Mesodermal cell (in vitro differentiated cells): Measurements from ENCODE around the gene SFRP4.

Experiments
- H3K27ac ChIP-seq: 2 replicates; pipeline ENCODE4 v1.7.0; 2013; ENCODE audit warnings: mild to moderate bottlenecking, low read depth, low read length, moderate library complexity; ENCODE audit not compliant: severe bottlenecking
- H3K36me3 ChIP-seq: 2 replicates; pipeline ENCODE4 v1.7.1; 2013; ENCODE audit warnings: mild to moderate bottlenecking, low read length, moderate library complexity; ENCODE audit not compliant: control insufficient read depth, insufficient read depth
- H3K4me1 ChIP-seq: one replicate; pipeline ENCODE4 v1.7.1; 2013; ENCODE audit warnings: mild to moderate bottlenecking, low read length; ENCODE audit not compliant: insufficient read depth, control insufficient read depth, poor library complexity, severe bottlenecking
- H3K4me3 ChIP-seq: 2 replicates; pipeline ENCODE4 v1.7.0; 2013; ENCODE audit warnings: low read length, control low read depth, mild to moderate bottlenecking; ENCODE audit not compliant: insufficient read depth, poor library complexity, severe bottlenecking; ENCODE audit errors: extremely low read depth
- H3K9me3 ChIP-seq: 2 replicates; pipeline ENCODE4 v1.7.1; 2013; ENCODE audit warnings: mild to moderate bottlenecking, low read length, moderate library complexity; ENCODE audit not compliant: control insufficient read depth
- WGBS, 2 experiments: methylation state at CpG; one replicate each; pipeline ENCODE4 v1.1.5; 2013; ENCODE audit warnings: missing lambda C conversion rate in 2 of 2; ENCODE audit not compliant: insufficient coverage in 2 of 2; 5-methylcytosine and 5-hydroxymethylcytosine counted together

Gene SFRP4

GRCh38 chr7:37924491-37925041, 7.9 kb upstream of the SFRP4 start:
- no peak overlapping the region for H3K4me3 ChIP-seq
- WGBS, 2 experiments = 92% methylated on average over 1 of the region's 3 CpGs
- no peaks in the 10 kb centered on the region for H3K4me1 ChIP-seq
- H3K27ac ChIP-seq = no peak overlapping the region
- peaks cover 4% of the 10 kb centered on the region for H3K36me3 ChIP-seq
- peaks cover 7% of the 10 kb centered on the region for H3K9me3 ChIP-seq

GRCh38 chr7:37923996-37924395, 7.4 kb upstream of the SFRP4 start:
- Histone ChIP-seq H3K4me1 (no peaks in the 10 kb centered on the region), H3K27ac (no peak overlapping the region), H3K36me3 (peaks cover 4% of the 10 kb centered on the region), H3K9me3 (peaks cover 7% of the 10 kb centered on the region), H3K4me3 (no peak overlapping the region)
- 89% methylated on average over 1 of the region's 1 CpG; no CpG with 5 or more reads in 1 of the 2 experiments for WGBS, 2 experiments

GRCh38 chr7:37921876-37922275, 5.3 kb upstream of the SFRP4 start:
- WGBS, 2 experiments = 71 to 95% methylated on average over 2 of the region's 4 CpGs

GRCh38 chr7:37920849-37921805, 4.5 kb upstream of the SFRP4 start:
- 0% methylated on average over 40 to 45 of the region's 63 CpGs for WGBS, 2 experiments
- peak overlapping the region; percentile 60 for H3K4me3 ChIP-seq
- no peaks in the 10 kb centered on the region for H3K4me1 ChIP-seq
- H3K36me3 ChIP-seq = peaks cover 4% of the 10 kb centered on the region
- peaks cover 7% of the 10 kb centered on the region for H3K9me3 ChIP-seq
- peak overlapping the region; percentile 52 for H3K27ac ChIP-seq

More at GRCh38 chr7:37921876-37922275, 5.3 kb upstream of the SFRP4 start:
- H3K27ac ChIP-seq = no peak overlapping the region
- no peaks in the 10 kb centered on the region for H3K4me1 ChIP-seq
- H3K36me3 ChIP-seq = peaks cover 4% of the 10 kb centered on the region
- peaks cover 7% of the 10 kb centered on the region for H3K9me3 ChIP-seq
- H3K4me3 ChIP-seq = no peak overlapping the region

- Histone ChIP-seq H3K4me1 (no peaks in the 10 kb centered on the region), H3K4me3 (peak within 1 kb of the TSS; percentile 60), H3K36me3 (peaks cover 4% of the 10 kb centered on the region), H3K9me3 (peaks cover under 1% of the 10 kb centered on the region), H3K27ac (peak within 1 kb of the TSS; percentile 52)
- WGBS, 2 experiments = 11 to 16% methylated on average over 19 to 22 of the region's 22 CpGs
These were observed 3.8 kb upstream of the SFRP4 start, which contains the start of gene EPDR1 for GRCh38 chr7:37920305-37920848. Gene EPDR1 (plus strand): TSS chr7:37920640. CDS start chr7:37920940, 300 bp downstream.

- WGBS, 2 experiments = 74 to 90% methylated on average over 2 to 4 of the region's 4 CpGs
- Histone ChIP-seq H3K4me3 (no peak overlapping the region), H3K4me1 (no peaks in the 10 kb centered on the region), H3K36me3 (no peaks in the 10 kb centered on the region), H3K27ac (no peak overlapping the region), H3K9me3 (no peaks in the 10 kb centered on the region)
These were observed 1.9 kb upstream of the SFRP4 start for GRCh38 chr7:37918526-37918925.

- 18 to 27% methylated on average over 43 of the region's 57 CpGs for WGBS, 2 experiments
- no peaks in the 10 kb centered on the region for H3K36me3 ChIP-seq
- H3K27ac ChIP-seq = no peak overlapping the region
- H3K4me1 ChIP-seq = no peaks in the 10 kb centered on the region
- H3K4me3 ChIP-seq = peak overlapping the region; percentile 46
- no peaks in the 10 kb centered on the region for H3K9me3 ChIP-seq
These were observed 472 bp downstream of the SFRP4 start for GRCh38 chr7:37916017-37916672.

- Histone ChIP-seq H3K27ac (no peak overlapping the region), H3K4me3 (no peak overlapping the region), H3K9me3 (no peaks in the 10 kb centered on the region), H3K4me1 (no peaks in the 10 kb centered on the region), H3K36me3 (no peaks in the 10 kb centered on the region)
- 80% methylated on average over 2 of the region's 5 CpGs; no CpG with 5 or more reads in 1 of the 2 experiments for WGBS, 2 experiments
These were observed 1.2 kb downstream of the SFRP4 start for GRCh38 chr7:37915438-37915837.

GRCh38 chr7:37912756-37913155, 3.9 kb downstream of the SFRP4 start:
- Histone ChIP-seq H3K36me3 (no peaks in the 10 kb centered on the region), H3K27ac (no peak overlapping the region), H3K4me3 (no peak overlapping the region), H3K4me1 (peaks cover 5% of the 10 kb centered on the region), H3K9me3 (no peaks in the 10 kb centered on the region)
- WGBS, 2 experiments = 84 to 100% methylated on average over 1 to 2 of the region's 2 CpGs

- 100% methylated on average over 1 of the region's 1 CpG; no CpG with 5 or more reads in 1 of the 2 experiments for WGBS, 2 experiments
- Histone ChIP-seq H3K27ac (peak overlapping the region; percentile 48), H3K4me1 (peaks cover 5% of the 10 kb centered on the region), H3K4me3 (no peak overlapping the region), H3K9me3 (no peaks in the 10 kb centered on the region), H3K36me3 (no peaks in the 10 kb centered on the region)
These were observed 8.3 kb downstream of the SFRP4 start for GRCh38 chr7:37908221-37908788.
